Measurements from ENCODE around the gene GON7.

- no peak for TF ChIP-seq CTCF (IDR thresholded peaks at IDR 0.05)
- no peak for TF ChIP-seq ZFX (IDR thresholded peaks at IDR 0.05; ENCODE audit: borderline replicate concordance)
These were observed 5.6 kb upstream of the GON7 start for GRCh38 chr14:93212432-93212831.

Measured in 22Rv1 (cell line).